Measurements from ENCODE around the gene MBNL1. TPM values are rescaled to one million over a fixed set of nuclear protein-coding genes. Genes with fewer than 3 reads are reported as not detected.

Gene MBNL1
- total and polyA plus RNA-seq, 2 of the 13 experiments (the other 11 are each of a cell fraction or from before 2014, with no cell fraction given) = 27.1 to 55.4 TPM

DNA sequence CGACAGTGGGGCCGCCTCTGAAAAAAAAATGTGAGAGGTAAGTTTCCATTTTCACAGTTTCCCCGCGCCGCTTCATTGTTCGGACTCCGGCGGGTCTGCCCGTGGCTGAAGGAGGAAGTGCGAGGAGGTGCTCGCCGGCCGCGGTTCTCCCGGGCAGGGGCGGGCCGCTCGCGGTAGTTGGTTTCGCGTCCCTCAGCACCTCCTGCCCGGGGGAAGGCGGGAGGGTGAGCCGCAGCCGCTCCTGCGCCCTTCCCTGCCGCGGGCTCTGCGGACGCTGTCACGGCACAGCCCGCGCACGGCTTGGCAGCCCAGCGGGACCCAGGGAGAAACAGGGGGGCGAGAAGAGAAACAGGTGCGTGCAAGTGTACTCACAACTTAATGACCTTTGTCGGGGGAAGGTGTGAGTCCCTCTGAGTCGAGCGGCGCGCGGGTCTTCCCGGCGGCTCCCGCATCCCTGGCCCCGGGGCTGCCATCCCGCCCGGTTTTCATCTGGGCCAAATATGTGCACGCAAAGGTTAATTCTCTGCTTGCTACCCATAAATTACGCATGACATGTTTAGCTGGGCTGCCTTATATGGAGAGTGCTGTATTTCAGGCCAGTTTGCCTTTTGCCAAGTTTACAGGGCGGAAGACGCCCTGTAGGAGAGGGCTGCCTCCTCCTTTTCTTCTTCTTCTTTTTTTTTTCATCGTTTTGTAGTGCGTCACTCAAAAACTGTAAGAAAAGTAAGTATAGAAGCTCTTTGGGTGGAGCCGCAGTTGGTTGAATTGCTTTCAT lies 514 bp downstream of the MBNL1 start (continued):
- TF ChIP-seq, protein P1, sequence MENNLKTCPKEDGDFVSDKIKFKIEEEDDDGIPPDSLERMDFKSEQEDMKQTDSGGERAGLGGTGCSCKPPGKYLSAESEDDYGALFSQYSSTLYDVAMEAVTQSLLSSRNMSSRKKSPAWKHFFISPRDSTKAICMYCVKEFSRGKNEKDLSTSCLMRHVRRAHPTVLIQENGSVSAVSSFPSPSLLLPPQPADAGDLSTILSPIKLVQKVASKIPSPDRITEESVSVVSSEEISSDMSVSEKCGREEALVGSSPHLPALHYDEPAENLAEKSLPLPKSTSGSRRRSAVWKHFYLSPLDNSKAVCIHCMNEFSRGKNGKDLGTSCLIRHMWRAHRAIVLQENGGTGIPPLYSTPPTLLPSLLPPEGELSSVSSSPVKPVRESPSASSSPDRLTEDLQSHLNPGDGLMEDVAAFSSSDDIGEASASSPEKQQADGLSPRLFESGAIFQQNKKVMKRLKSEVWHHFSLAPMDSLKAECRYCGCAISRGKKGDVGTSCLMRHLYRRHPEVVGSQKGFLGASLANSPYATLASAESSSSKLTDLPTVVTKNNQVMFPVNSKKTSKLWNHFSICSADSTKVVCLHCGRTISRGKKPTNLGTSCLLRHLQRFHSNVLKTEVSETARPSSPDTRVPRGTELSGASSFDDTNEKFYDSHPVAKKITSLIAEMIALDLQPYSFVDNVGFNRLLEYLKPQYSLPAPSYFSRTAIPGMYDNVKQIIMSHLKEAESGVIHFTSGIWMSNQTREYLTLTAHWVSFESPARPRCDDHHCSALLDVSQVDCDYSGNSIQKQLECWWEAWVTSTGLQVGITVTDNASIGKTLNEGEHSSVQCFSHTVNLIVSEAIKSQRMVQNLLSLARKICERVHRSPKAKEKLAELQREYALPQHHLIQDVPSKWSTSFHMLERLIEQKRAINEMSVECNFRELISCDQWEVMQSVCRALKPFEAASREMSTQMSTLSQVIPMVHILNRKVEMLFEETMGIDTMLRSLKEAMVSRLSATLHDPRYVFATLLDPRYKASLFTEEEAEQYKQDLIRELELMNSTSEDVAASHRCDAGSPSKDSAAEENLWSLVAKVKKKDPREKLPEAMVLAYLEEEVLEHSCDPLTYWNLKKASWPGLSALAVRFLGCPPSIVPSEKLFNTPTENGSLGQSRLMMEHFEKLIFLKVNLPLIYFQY (CRISPR knock-in tag; IDR thresholded peaks at IDR 0.05; ENCODE audit: borderline replicate concordance) = no peak
- 0 out of 2 replicates have a peak, but pooled peaks have one; percentile 9 for TF ChIP-seq ZMYM4 (CRISPR knock-in tag; IDR thresholded peaks at IDR 0.05)
- no peak for TF ChIP-seq ZNF562 (CRISPR knock-in tag; IDR thresholded peaks at IDR 0.05; ENCODE audit: borderline replicate concordance)
- peak; percentile 54 for TF ChIP-seq PHF21A (CRISPR knock-in tag; IDR thresholded peaks at IDR 0.05)
- no peak; the same call in 1 of the 2 replicates for TF ChIP-seq KMT2B (CRISPR knock-in tag; IDR thresholded peaks at IDR 0.05)
- no peak for TF ChIP-seq SPEN (CRISPR knock-in tag; IDR thresholded peaks at IDR 0.05; ENCODE audit: low read depth)
- no peak for TF ChIP-seq RXRA (CRISPR knock-in tag; IDR thresholded peaks at IDR 0.05)
- TF ChIP-seq ZNF282 (IDR thresholded peaks at IDR 0.05; ENCODE audit: partially characterized antibody) = no peak
- peak; percentile 42; the same call in 1 of the 2 replicates for TF ChIP-seq ZSCAN31 (CRISPR knock-in tag; IDR thresholded peaks at IDR 0.05; ENCODE audit: low read depth)
- TF ChIP-seq KDM5B (CRISPR knock-in tag; IDR thresholded peaks at IDR 0.05; ENCODE audit: borderline replicate concordance) = peak; percentile 14; the same call in 1 of the 2 replicates
- TF ChIP-seq, protein P2, sequence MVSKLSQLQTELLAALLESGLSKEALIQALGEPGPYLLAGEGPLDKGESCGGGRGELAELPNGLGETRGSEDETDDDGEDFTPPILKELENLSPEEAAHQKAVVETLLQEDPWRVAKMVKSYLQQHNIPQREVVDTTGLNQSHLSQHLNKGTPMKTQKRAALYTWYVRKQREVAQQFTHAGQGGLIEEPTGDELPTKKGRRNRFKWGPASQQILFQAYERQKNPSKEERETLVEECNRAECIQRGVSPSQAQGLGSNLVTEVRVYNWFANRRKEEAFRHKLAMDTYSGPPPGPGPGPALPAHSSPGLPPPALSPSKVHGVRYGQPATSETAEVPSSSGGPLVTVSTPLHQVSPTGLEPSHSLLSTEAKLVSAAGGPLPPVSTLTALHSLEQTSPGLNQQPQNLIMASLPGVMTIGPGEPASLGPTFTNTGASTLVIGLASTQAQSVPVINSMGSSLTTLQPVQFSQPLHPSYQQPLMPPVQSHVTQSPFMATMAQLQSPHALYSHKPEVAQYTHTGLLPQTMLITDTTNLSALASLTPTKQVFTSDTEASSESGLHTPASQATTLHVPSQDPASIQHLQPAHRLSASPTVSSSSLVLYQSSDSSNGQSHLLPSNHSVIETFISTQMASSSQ (IDR thresholded peaks at IDR 0.05; ENCODE audit: low read depth) = no peak
- TF ChIP-seq, protein P2 (CRISPR knock-in tag; IDR thresholded peaks at IDR 0.05; ENCODE audit: borderline replicate concordance) = no peak
- 0 out of 2 replicates have a peak, but pooled peaks have one; percentile 3 for TF ChIP-seq RARA (CRISPR knock-in tag; IDR thresholded peaks at IDR 0.05)
- TF ChIP-seq, protein P3, sequence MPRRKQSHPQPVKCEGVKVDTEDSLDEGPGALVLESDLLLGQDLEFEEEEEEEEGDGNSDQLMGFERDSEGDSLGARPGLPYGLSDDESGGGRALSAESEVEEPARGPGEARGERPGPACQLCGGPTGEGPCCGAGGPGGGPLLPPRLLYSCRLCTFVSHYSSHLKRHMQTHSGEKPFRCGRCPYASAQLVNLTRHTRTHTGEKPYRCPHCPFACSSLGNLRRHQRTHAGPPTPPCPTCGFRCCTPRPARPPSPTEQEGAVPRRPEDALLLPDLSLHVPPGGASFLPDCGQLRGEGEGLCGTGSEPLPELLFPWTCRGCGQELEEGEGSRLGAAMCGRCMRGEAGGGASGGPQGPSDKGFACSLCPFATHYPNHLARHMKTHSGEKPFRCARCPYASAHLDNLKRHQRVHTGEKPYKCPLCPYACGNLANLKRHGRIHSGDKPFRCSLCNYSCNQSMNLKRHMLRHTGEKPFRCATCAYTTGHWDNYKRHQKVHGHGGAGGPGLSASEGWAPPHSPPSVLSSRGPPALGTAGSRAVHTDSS (CRISPR knock-in tag; conservative IDR thresholded peaks at IDR 0.05) = no peak
- peak; percentile 55 for TF ChIP-seq CBX1 (IDR thresholded peaks at IDR 0.05; ENCODE audit: low read depth)
- no peak for TF ChIP-seq ZNF709 (CRISPR knock-in tag; IDR thresholded peaks at IDR 0.05)
- TF ChIP-seq CCAR2 (optimal IDR thresholded peaks at IDR 0.05; ENCODE audit: low read depth, low read length) = no peak
